Kidney (tissue), 14 donors: Measurements from ENCODE around the gene GADD45B. TPM values are rescaled to one million over a fixed set of nuclear protein-coding genes. Genes with fewer than 3 reads are reported as not detected.

ENCODE experiments used
- DNase-seq, 5 donors: peaks; one replicate each; pipeline ENCODE4 v3.0.0-alpha.2; 2013 to 2020
- FAIRE-seq: peaks from 2 replicates; lab custom pipeline; 2012; peaks lifted over from hg19 to GRCh38; lab: Jason Lieb, UNC
- H3K27ac ChIP-seq, 2 donors: one replicate each; pipeline ENCODE4 v1.7.0; 2013; ENCODE audit warnings: low read depth in 2 of 2, low read length in 2 of 2, inconsistent platforms in 1 of 2
- H3K27me3 ChIP-seq: one replicate; pipeline ENCODE4 v1.7.1; 2013; ENCODE audit warnings: low read length, inconsistent platforms; ENCODE audit not compliant: control insufficient read depth, insufficient read depth
- H3K36me3 ChIP-seq, 3 donors: one replicate each; pipeline versions ENCODE4 v1.7.0 to v1.7.1; 2013; ENCODE audit warnings: low read length in 3 of 3, control low read depth in 1 of 3, inconsistent platforms in 1 of 3; ENCODE audit not compliant: insufficient read depth in 3 of 3, control insufficient read depth in 2 of 3
- H3K4me1 ChIP-seq, 3 donors: one replicate each; pipeline versions ENCODE4 v1.7.0 to v1.7.1; 2013; ENCODE audit warnings: low read length in 3 of 3, inconsistent platforms in 1 of 3, low read depth in 1 of 3; ENCODE audit not compliant: control insufficient read depth in 2 of 3, insufficient read depth in 2 of 3
- H3K4me3 ChIP-seq, 3 donors: one replicate each; pipeline versions ENCODE4 v1.7.0 to v1.8.1; 2013; ENCODE audit warnings: low read length in 3 of 3, control low read depth in 1 of 3, inconsistent platforms in 1 of 3
- H3K9ac ChIP-seq, 3 donors: one replicate each; pipeline versions ENCODE4 v1.7.0 to v1.7.1; 2013; ENCODE audit warnings: low read length in 3 of 3, control low read depth in 1 of 3, inconsistent platforms in 1 of 3
- H3K9me3 ChIP-seq, 3 donors: one replicate each; pipeline versions ENCODE4 v1.7.0 to v1.7.1; 2013; ENCODE audit warnings: low read length in 3 of 3, control low read depth in 1 of 3, inconsistent platforms in 1 of 3; ENCODE audit not compliant: control insufficient read depth in 2 of 3, insufficient read depth in 1 of 3
- CTCF ChIP-seq: IDR thresholded peaks from 3 replicates; pipeline ENCODE4 v1.5.1; 2012; ENCODE audit warnings: mild to moderate bottlenecking, moderate library complexity, borderline replicate concordance; ENCODE audit not compliant: insufficient read depth; ENCODE audit errors: extremely low read depth
- intact Hi-C: fragments of 100-400 bp; cut with DNase I; formaldehyde crosslinking; loops from one replicate; pipeline ENCODE4 v1.11.1; 2022
- polyA plus RNA-seq: library from polyadenylated mRNA; stranded (reverse); fragments of 350-450 nt; fragmentation: Illumina TruSeq; extraction: RNeasy Lipid Tissue Mini Kit (QIAGEN cat#74804); gene quantifications from one replicate; pipeline ENCODE4 v1.2.3, GENCODE V29; 2014; ENCODE audit warnings: low read depth, low replicate concordance; ENCODE audit not compliant: insufficient read depth
- total RNA-seq: library from RNA; stranded (reverse); fragmentation: NEBNext Ultra II Directional; extraction: Animal tissue kit (Norgen Biotek cat#: 25700); gene quantifications from one replicate; pipeline ENCODE4 v1.2.1, GENCODE V29; 2021
- donor health status: control.
- donor health status: control.
- donor health status: control.
- donor health status: control.
- donor health status: control.
- donor health status: DM: yes; HTN: yes; CAD: no.
- donor health status: Normal renal cell carcinoma (clear cell type).

The GADD45B gene
- total and polyA plus RNA-seq, 2 donors from 2014 or later = 88.5 to 149 TPM

GRCh38 chr19:2509096-2509495 is 33.2 kb downstream of the GADD45B start:
- H3K36me3 ChIP-seq = no peaks in the 10 kb centered on the region
- H3K27ac ChIP-seq = no peak overlapping the region
- TF ChIP-seq CTCF = no peak
- no peaks in the 10 kb centered on the region for H3K27me3 ChIP-seq
- no peak for FAIRE-seq
- no peaks in the 10 kb centered on the region for H3K9me3 ChIP-seq
- H3K4me1 ChIP-seq = peaks cover 0 to 5% (median 0%) of the 10 kb centered on the region in 3 donors
- no peak overlapping the region for H3K4me3 ChIP-seq
- H3K9ac ChIP-seq = no peak overlapping the region
- no peak for DNase-seq
- intact Hi-C loops = no loop called here

- Histone ChIP-seq H3K36me3 (no peaks in the 10 kb centered on the region), H3K9ac (no peak overlapping the region), H3K27ac (no peak overlapping the region), H3K9me3 (no peaks in the 10 kb centered on the region), H3K4me1 (peaks cover 0 to 5% (median 0%) of the 10 kb centered on the region in 3 donors), H3K27me3 (no peaks in the 10 kb centered on the region), H3K4me3 (no peak overlapping the region)
- intact Hi-C loops = no loop called here
- no peak for DNase-seq
- no peak for FAIRE-seq
- no peak for TF ChIP-seq CTCF
Measured at GRCh38 chr19:2511570-2511969, 35.6 kb downstream of the GADD45B start.

- Histone ChIP-seq H3K4me1 (peaks cover 0 to 3% (median 0%) of the 10 kb centered on the region in 3 donors), H3K36me3 (no peaks in the 10 kb centered on the region), H3K9ac (no peak overlapping the region), H3K4me3 (no peak overlapping the region), H3K9me3 (no peaks in the 10 kb centered on the region), H3K27me3 (no peaks in the 10 kb centered on the region), H3K27ac (no peak overlapping the region)
- intact Hi-C loops = no loop called here
- FAIRE-seq (no peak), DNase-seq (no peak)
- no peak for TF ChIP-seq CTCF
Measured at GRCh38 chr19:2511991-2512390, 36.1 kb downstream of the GADD45B start.
